Keratinocyte (primary cell): ENCODE results near the gene ZNF365. TPM values are rescaled to one million over a fixed set of nuclear protein-coding genes. Genes with fewer than 3 reads are reported as not detected.

Source experiments
- DNase-seq: peaks from one replicate; pipeline ENCODE4 v3.0.0-alpha.2; 2011; ENCODE audit warnings: low read depth, missing footprints, low spot score
- FAIRE-seq: peaks from 2 replicates; lab custom pipeline; 2011; peaks lifted over from hg19 to GRCh38; lab: Jason Lieb, UNC
- H2AFZ ChIP-seq: 2 replicates; pipeline ENCODE4 v1.6.0; 2012; ENCODE audit warnings: low read length, control low read depth, inconsistent platforms; ENCODE audit not compliant: control insufficient read depth
- H3K27ac ChIP-seq: 2 replicates; pipeline ENCODE4 v1.5.1; 2011; ENCODE audit warnings: low read length; ENCODE audit not compliant: control insufficient read depth, insufficient read depth
- H3K27me3 ChIP-seq: 3 replicates; pipeline ENCODE4 v1.6.0; 2011; ENCODE audit warnings: low read length; ENCODE audit not compliant: control insufficient read depth, insufficient read depth; ENCODE audit errors: extremely low read depth
- H3K36me3 ChIP-seq, 2 experiments: 2 replicates in 1 of 2; 3 replicates in 1 of 2; pipeline ENCODE4 v1.5.1; 2011; ENCODE audit warnings: low read length in 2 of 2, mild to moderate bottlenecking in 1 of 2; ENCODE audit not compliant: control insufficient read depth in 2 of 2, insufficient read depth in 2 of 2; ENCODE audit errors: extremely low read depth in 1 of 2
- H3K4me1 ChIP-seq: 3 replicates; pipeline ENCODE4 v1.5.1; 2011; ENCODE audit warnings: low read length; ENCODE audit not compliant: control insufficient read depth, insufficient read depth; ENCODE audit errors: extremely low read depth
- H3K4me2 ChIP-seq: 3 replicates; pipeline ENCODE4 v1.6.0; 2011; ENCODE audit warnings: low read depth, low read length; ENCODE audit not compliant: control insufficient read depth, insufficient read depth; ENCODE audit errors: extremely low read depth
- H3K4me3 ChIP-seq, 3 experiments: fragments of 200-600 bp in 1 of 3; sonication (generic) in 1 of 3; 2 replicates in 2 of 3; 3 replicates in 1 of 3; pipeline ENCODE4 v1.5.1; 2011 to 2016; ENCODE audit warnings: low read length in 3 of 3, mild to moderate bottlenecking in 3 of 3, control low read depth in 2 of 3, inconsistent platforms in 1 of 3, low read depth in 1 of 3, mixed read lengths in 1 of 3, mixed run types in 1 of 3, moderate library complexity in 1 of 3; ENCODE audit not compliant: control insufficient read depth in 2 of 3, insufficient read depth in 2 of 3; ENCODE audit errors: extremely low read depth in 1 of 3
- H3K79me2 ChIP-seq: 2 replicates; pipeline ENCODE4 v1.6.0; 2012; ENCODE audit warnings: low read length; ENCODE audit not compliant: control insufficient read depth, insufficient read depth
- H3K9ac ChIP-seq: 3 replicates; pipeline ENCODE4 v1.6.0; 2011; ENCODE audit warnings: low read length; ENCODE audit not compliant: control insufficient read depth, insufficient read depth; ENCODE audit errors: extremely low read depth
- H3K9me1 ChIP-seq: 3 replicates; pipeline ENCODE4 v1.6.0; 2011; ENCODE audit warnings: low read length; ENCODE audit not compliant: control insufficient read depth, insufficient read depth; ENCODE audit errors: extremely low read depth
- H3K9me3 ChIP-seq: 2 replicates; pipeline ENCODE4 v1.5.1; 2012; ENCODE audit warnings: low read depth, low read length; ENCODE audit not compliant: control insufficient read depth
- H4K20me1 ChIP-seq: 3 replicates; pipeline ENCODE4 v1.6.0; 2011; ENCODE audit warnings: low read length; ENCODE audit not compliant: control insufficient read depth, insufficient read depth; ENCODE audit errors: extremely low read depth
- CTCF ChIP-seq, 3 experiments: IDR thresholded peaks in 1 of 3; conservative IDR thresholded peaks in 1 of 3; optimal IDR thresholded peaks in 1 of 3; 2 replicates in 2 of 3; 3 replicates in 1 of 3; pipeline versions ENCODE3 to v1.5.1; 2011; ENCODE audit warnings: low read length in 3 of 3, mild to moderate bottlenecking in 3 of 3, moderate library complexity in 2 of 3, control low read depth in 1 of 3, inconsistent platforms in 1 of 3; ENCODE audit not compliant: insufficient read depth in 2 of 3; ENCODE audit errors: extremely low read depth in 1 of 3
- EZH2 ChIP-seq: IDR thresholded peaks from one replicate; pipeline ENCODE4 v1.6.1; 2012; ENCODE audit warnings: inconsistent platforms, mild to moderate bottlenecking, low read length, moderate library complexity
- dilution Hi-C: fragments of 300-500 bp; cut with MboI; formaldehyde crosslinking; loops from one replicate; pipeline ENCODE4 v1.7.0; 2020; ENCODE audit warnings: low sequenced_read_pairs; ENCODE audit not compliant: extremely low pct_ligation_motif_present
- polyA plus RNA-seq, 5 experiments: library from polyadenylated mRNA; depleted of rRNA in 3 of 5; stranded (reverse) in 3 of 5; stranded (forward) in 1 of 5; unstranded in 1 of 5; fragments of >200 nt; gene quantifications; 1 replicate in 1 of 5; 2 replicates in 3 of 5; 3 replicates in 1 of 5; pipeline versions ENCODE4 v1.2.1 to v1.2.3, GENCODE V29; 2011 to 2012; ENCODE audit warnings: missing spikeins in 2 of 5, low read depth in 1 of 5, low replicate concordance in 1 of 5

The ZNF365 gene
- polyA plus RNA-seq, 1 donor (not counting 4 experiments of a cell fraction or from before 2014, with no cell fraction given) = 15.9 TPM

GRCh38 chr10:62446627-62447026 lies 72.5 kb downstream of the ZNF365 start:
- no peak for TF ChIP-seq CTCF (optimal IDR thresholded peaks at IDR 0.05 in 1 of 3, IDR thresholded peaks at IDR 0.05 in 1 of 3, conservative IDR thresholded peaks at IDR 0.05 in 1 of 3; ENCODE audit: extremely low read depth in 1 of 3, insufficient read depth in 2 of 3, low read length in 3 of 3)
- TF ChIP-seq EZH2 = no peak
- FAIRE-seq (no peak), DNase-seq (no peak)
- H3K9ac ChIP-seq = no peak overlapping the region
- no peak overlapping the region for H2AFZ ChIP-seq
- no peaks in the 10 kb centered on the region for H3K27me3 ChIP-seq
- no peaks in the 10 kb centered on the region for H3K9me3 ChIP-seq
- dilution Hi-C loops = no loop called here
- H3K36me3 ChIP-seq = no peaks in the 10 kb centered on the region
- H3K79me2 ChIP-seq = no peaks in the 10 kb centered on the region
- H3K4me1 ChIP-seq = peaks cover 9% of the 10 kb centered on the region
- no peaks in the 10 kb centered on the region for H3K9me1 ChIP-seq
- H4K20me1 ChIP-seq = no peaks in the 10 kb centered on the region
- H3K27ac ChIP-seq = no peak overlapping the region
- H3K4me3 ChIP-seq = no peak overlapping the region
- H3K4me2 ChIP-seq = no peak overlapping the region

- Histone ChIP-seq H2AFZ (peak overlapping the region; percentile 92), H3K9me3 (no peaks in the 10 kb centered on the region), H3K4me3 (peak overlapping the region in 1 of 3 experiments; percentile 11), H3K79me2 (no peaks in the 10 kb centered on the region), H3K4me2 (peak overlapping the region; percentile 69), H3K9ac (peak overlapping the region; percentile 61), H4K20me1 (no peaks in the 10 kb centered on the region), H3K36me3 (no peaks in the 10 kb centered on the region), H3K27me3 (no peaks in the 10 kb centered on the region), H3K4me1 (peaks cover 29% of the 10 kb centered on the region), H3K27ac (peak overlapping the region; percentile 78), H3K9me1 (no peaks in the 10 kb centered on the region)
- dilution Hi-C loops = no loop called here
- TF ChIP-seq CTCF (optimal IDR thresholded peaks at IDR 0.05 in 1 of 3, IDR thresholded peaks at IDR 0.05 in 1 of 3, conservative IDR thresholded peaks at IDR 0.05 in 1 of 3; ENCODE audit: extremely low read depth in 1 of 3, insufficient read depth in 2 of 3, low read length in 3 of 3) (no peak), EZH2 (no peak)
- FAIRE-seq (peak; percentile 64), DNase-seq (no peak)
These were observed 76.9 kb downstream of the ZNF365 start for GRCh38 chr10:62450912-62451610.
